Activated naive CD4-positive, alpha-beta T cell treated with anti-CD3 and anti-CD28 coated beads, Interleukin-2, amount 10 ng/mL, durations not matched to agents 7 days and 5 days (primary cell): Measurements from ENCODE around the gene CPA2.

Experiments
- CTCF ChIA-PET: fragments of 350-600 bp; sonication (Branson Sonifier 250); formaldehyde crosslinking; loops from one replicate; lab custom pipeline; 2021; ENCODE audit warnings: antibody characterized with exemption; lab: Charles Lee
- DNase-seq: peaks from one replicate; pipeline ENCODE4 v3.0.0-alpha.2; 2020
- H3K27ac Mint-ChIP-seq: one replicate; pipeline ENCODE4 v1.8.0; 2021; ENCODE audit warnings: mild to moderate bottlenecking, moderate library complexity, mixed read lengths
- H3K27me3 Mint-ChIP-seq: one replicate; pipeline ENCODE4 v1.8.0; 2021; ENCODE audit warnings: mild to moderate bottlenecking, mixed read lengths
- H3K36me3 Mint-ChIP-seq: one replicate; pipeline ENCODE4 v1.8.0; 2021; ENCODE audit warnings: mixed read lengths
- H3K4me1 Mint-ChIP-seq: one replicate; pipeline ENCODE4 v1.8.0; 2021; ENCODE audit warnings: mixed read lengths
- H3K4me3 Mint-ChIP-seq: one replicate; pipeline ENCODE4 v1.8.0; 2021; ENCODE audit warnings: mild to moderate bottlenecking, moderate library complexity, mixed read lengths
- H3K9me3 Mint-ChIP-seq: one replicate; pipeline ENCODE4 v1.8.0; 2021; ENCODE audit warnings: mixed read lengths

The CPA2 gene

GRCh38 chr7:130279906-130280305, 13.2 kb downstream of the CPA2 start:
- CTCF ChIA-PET: interaction anchor here (1.0 to 1.2 kb wide), 2 partner anchors 36 to 140 kb away, joined by 3 read pairs; no protein-coding TSS in a partner anchor
- DNase-seq: no peak
- H3K9me3 Mint-ChIP-seq: no peaks in the 10 kb centered on the region
- no peak overlapping the region for H3K4me3 Mint-ChIP-seq
- H3K36me3 Mint-ChIP-seq: no peaks in the 10 kb centered on the region
- peaks cover 5% of the 10 kb centered on the region for H3K4me1 Mint-ChIP-seq
- no peak overlapping the region for H3K27ac Mint-ChIP-seq
- H3K27me3 Mint-ChIP-seq: peaks cover 8% of the 10 kb centered on the region

DNA sequence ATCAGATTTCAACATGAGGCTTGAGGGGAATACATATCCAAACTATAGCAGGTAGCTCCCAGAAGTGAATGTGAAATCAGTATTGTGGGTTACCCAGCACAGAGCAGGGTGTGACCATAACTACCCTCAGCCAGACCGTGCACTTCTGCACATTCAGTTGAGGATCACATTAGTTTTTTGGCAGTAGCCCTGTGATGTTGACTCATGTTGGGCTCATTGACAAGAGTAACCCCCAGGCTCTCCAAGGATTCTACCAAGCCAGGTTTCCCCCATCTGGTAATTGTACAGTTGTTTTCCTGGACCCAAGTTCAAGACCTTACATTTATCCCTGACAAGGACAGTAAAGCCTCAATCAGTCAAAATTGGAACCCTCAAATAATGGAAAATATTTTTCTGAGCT, 14.6 kb downstream of the CPA2 start:
- CTCF ChIA-PET: interaction anchor here (1.2 kb wide), 1 partner anchor 38 kb away, joined by 3 read pairs; no protein-coding TSS in a partner anchor
- H3K36me3 Mint-ChIP-seq: no peaks in the 10 kb centered on the region
- no peak for DNase-seq
- H3K4me1 Mint-ChIP-seq: peaks cover 5% of the 10 kb centered on the region
- no peak overlapping the region for H3K4me3 Mint-ChIP-seq
- no peak overlapping the region for H3K27ac Mint-ChIP-seq
- peaks cover 4% of the 10 kb centered on the region for H3K27me3 Mint-ChIP-seq
- H3K9me3 Mint-ChIP-seq: no peaks in the 10 kb centered on the region

DNA sequence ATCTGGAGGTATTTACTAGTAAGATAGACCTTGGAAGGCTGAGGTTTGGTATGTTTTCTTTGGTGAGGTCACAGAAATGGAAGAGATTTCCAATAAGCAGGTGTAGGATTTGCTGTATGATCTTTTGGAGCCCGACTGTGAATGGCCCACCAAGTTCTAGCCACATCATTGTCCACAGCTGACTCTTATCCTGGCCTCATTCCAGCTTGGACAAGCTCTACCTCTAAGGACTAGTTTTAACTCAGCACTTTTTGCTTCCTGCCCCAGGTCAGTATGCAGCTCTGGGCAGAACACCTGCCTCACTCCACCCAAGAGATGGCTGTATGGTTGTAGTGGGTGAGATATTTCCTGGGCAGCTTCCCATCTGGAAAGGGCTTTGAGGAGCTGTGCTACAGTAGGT, 20.2 kb downstream of the CPA2 start:
- no peak overlapping the region for H3K27ac Mint-ChIP-seq
- peaks cover 4% of the 10 kb centered on the region for H3K27me3 Mint-ChIP-seq
- H3K36me3 Mint-ChIP-seq: no peaks in the 10 kb centered on the region
- no peak for DNase-seq
- H3K4me3 Mint-ChIP-seq: no peak overlapping the region
- no peaks in the 10 kb centered on the region for H3K4me1 Mint-ChIP-seq
- CTCF ChIA-PET: no interaction called here
- H3K9me3 Mint-ChIP-seq: no peaks in the 10 kb centered on the region

DNA sequence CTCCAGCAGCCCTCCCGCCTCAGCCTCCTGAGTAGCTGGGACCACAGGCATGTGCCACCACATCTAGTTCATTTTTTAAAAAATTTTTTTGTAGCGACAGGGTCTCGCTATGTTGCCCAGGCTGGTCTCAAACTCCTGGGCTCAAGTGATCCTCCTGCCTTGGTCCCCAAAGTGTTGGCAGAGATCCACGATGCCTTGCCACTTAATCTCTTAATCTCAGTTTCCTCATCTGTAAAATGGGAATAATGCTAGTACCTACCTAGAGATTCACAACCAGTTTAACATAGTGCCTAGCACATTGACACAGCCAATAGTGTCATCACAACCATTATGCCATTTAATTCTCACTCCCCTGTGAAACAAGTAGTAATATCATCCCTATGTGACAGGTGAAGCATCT, 21.5 kb downstream of the CPA2 start:
- no peaks in the 10 kb centered on the region for H3K36me3 Mint-ChIP-seq
- CTCF ChIA-PET: no interaction called here
- H3K27me3 Mint-ChIP-seq: no peaks in the 10 kb centered on the region
- DNase-seq: no peak
- H3K27ac Mint-ChIP-seq: no peak overlapping the region
- H3K4me3 Mint-ChIP-seq: no peak overlapping the region
- no peaks in the 10 kb centered on the region for H3K9me3 Mint-ChIP-seq
- H3K4me1 Mint-ChIP-seq: no peaks in the 10 kb centered on the region

- DNase-seq: no peak
- CTCF ChIA-PET: no interaction called here
- no peak overlapping the region for H3K4me3 Mint-ChIP-seq
Observed at GRCh38 chr7:130288829-130289228, 22.2 kb downstream of the CPA2 start.

GRCh38 chr7:130289478-130289877, 22.8 kb downstream of the CPA2 start:
- no peaks in the 10 kb centered on the region for H3K27me3 Mint-ChIP-seq
- no peaks in the 10 kb centered on the region for H3K4me1 Mint-ChIP-seq
- CTCF ChIA-PET: no interaction called here
- H3K4me3 Mint-ChIP-seq: no peak overlapping the region
- no peak for DNase-seq
- H3K9me3 Mint-ChIP-seq: peaks cover 4% of the 10 kb centered on the region
- no peak overlapping the region for H3K27ac Mint-ChIP-seq
- H3K36me3 Mint-ChIP-seq: no peaks in the 10 kb centered on the region

More at GRCh38 chr7:130288829-130289228, 22.2 kb downstream of the CPA2 start:
- no peak overlapping the region for H3K27ac Mint-ChIP-seq
- H3K9me3 Mint-ChIP-seq: peaks cover 2% of the 10 kb centered on the region
- H3K36me3 Mint-ChIP-seq: no peaks in the 10 kb centered on the region
- no peaks in the 10 kb centered on the region for H3K4me1 Mint-ChIP-seq
- no peaks in the 10 kb centered on the region for H3K27me3 Mint-ChIP-seq

- H3K9me3 Mint-ChIP-seq: peaks cover 7% of the 10 kb centered on the region
- DNase-seq: no peak
- no peaks in the 10 kb centered on the region for H3K4me1 Mint-ChIP-seq
Observed at GRCh38 chr7:130290745-130291144, 24.1 kb downstream of the CPA2 start.

GRCh38 chr7:130292682-130293257, 26.1 kb downstream of the CPA2 start, which contains the start of gene CPA4:
Gene CPA4, plus strand, starts transcription at chr7:130293161. Its CDS starts 20 bp downstream, at chr7:130293181.
- Mint-ChIP-seq H3K4me1 (no peaks in the 10 kb centered on the region), H3K27ac (no peak within 1 kb of the TSS), H3K27me3 (no peaks in the 10 kb centered on the region), H3K36me3 (no peaks in the 10 kb centered on the region), H3K4me3 (no peak within 1 kb of the TSS), H3K9me3 (peaks cover 7% of the 10 kb centered on the region)
- no peak for DNase-seq
- CTCF ChIA-PET: no interaction called here

More at GRCh38 chr7:130290745-130291144, 24.1 kb downstream of the CPA2 start:
- no peak overlapping the region for H3K27ac Mint-ChIP-seq
- CTCF ChIA-PET: no interaction called here
- H3K4me3 Mint-ChIP-seq: no peak overlapping the region
- no peaks in the 10 kb centered on the region for H3K36me3 Mint-ChIP-seq
- H3K27me3 Mint-ChIP-seq: no peaks in the 10 kb centered on the region

DNA sequence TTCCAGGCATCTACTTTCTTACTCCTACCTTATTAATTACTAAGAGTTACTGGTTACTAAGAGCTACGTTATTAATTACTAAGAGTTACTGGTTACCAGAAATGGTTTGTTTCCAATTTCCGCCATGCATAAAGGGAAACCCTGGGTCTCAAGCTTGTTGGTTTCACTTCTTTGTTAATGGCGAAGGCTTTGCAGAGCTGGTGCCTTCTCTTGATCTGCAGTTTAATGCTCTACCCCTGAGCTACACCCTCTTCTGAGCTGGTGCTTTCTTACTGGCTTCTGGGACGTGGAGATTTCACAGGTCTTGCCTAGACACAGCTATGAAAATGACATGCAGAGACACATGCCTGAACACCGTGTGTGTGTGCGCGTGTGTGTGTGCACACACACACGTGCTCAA, 26.9 kb downstream of the CPA2 start:
- H3K27me3 Mint-ChIP-seq: no peaks in the 10 kb centered on the region
- H3K27ac Mint-ChIP-seq: no peak overlapping the region
- H3K4me1 Mint-ChIP-seq: no peaks in the 10 kb centered on the region
- no peak for DNase-seq
- CTCF ChIA-PET: no interaction called here
- H3K4me3 Mint-ChIP-seq: no peak overlapping the region
- H3K9me3 Mint-ChIP-seq: peaks cover 7% of the 10 kb centered on the region
- H3K36me3 Mint-ChIP-seq: no peaks in the 10 kb centered on the region

GRCh38 chr7:130294314-130294713, 27.7 kb downstream of the CPA2 start:
- H3K9me3 Mint-ChIP-seq: peaks cover 7% of the 10 kb centered on the region
- no peak for DNase-seq
- no peak overlapping the region for H3K27ac Mint-ChIP-seq

DNA sequence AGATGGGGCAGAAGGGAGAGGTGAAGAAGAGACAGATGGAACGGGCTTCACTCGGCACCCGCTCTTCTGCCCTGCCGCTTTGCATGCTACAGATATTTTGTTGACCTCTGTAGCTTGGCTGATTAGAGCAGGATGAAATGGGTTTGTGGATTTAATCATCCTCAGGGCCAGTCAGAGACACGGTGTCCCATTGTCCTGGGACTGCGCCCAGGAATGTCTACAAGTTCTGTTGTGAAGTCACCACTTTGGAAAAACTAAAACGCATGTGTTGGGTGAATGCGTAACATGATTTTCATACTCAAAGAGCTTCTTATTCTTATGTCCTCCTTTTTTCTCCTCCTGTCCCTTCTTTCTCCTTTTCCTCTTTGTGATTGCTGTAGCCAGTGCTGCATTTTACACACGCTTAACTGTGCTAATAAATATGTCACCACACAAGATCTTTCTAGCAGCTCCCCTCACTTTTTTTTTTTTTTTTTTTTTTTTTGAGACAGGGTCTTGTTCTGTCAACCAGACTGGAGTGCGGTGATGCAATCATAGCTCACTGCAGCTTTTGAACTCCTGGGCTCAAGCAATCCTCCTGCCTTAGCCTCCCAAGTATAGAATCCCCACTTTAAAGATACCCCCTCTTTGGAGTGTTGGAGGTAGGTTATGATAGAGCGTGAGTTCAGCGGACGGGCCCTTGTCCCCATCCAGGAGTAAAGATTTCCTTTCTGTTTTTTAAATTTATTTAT, 29.7 kb downstream of the CPA2 start:
- Mint-ChIP-seq H3K4me3 (no peak overlapping the region), H3K27me3 (no peaks in the 10 kb centered on the region), H3K36me3 (no peaks in the 10 kb centered on the region), H3K27ac (no peak overlapping the region), H3K9me3 (peaks cover 7% of the 10 kb centered on the region), H3K4me1 (no peaks in the 10 kb centered on the region)
- CTCF ChIA-PET: no interaction called here
- no peak for DNase-seq

More at GRCh38 chr7:130294314-130294713, 27.7 kb downstream of the CPA2 start:
- no peak overlapping the region for H3K4me3 Mint-ChIP-seq
- no peaks in the 10 kb centered on the region for H3K36me3 Mint-ChIP-seq
- H3K27me3 Mint-ChIP-seq: no peaks in the 10 kb centered on the region
- no peaks in the 10 kb centered on the region for H3K4me1 Mint-ChIP-seq
- CTCF ChIA-PET: no interaction called here

DNA sequence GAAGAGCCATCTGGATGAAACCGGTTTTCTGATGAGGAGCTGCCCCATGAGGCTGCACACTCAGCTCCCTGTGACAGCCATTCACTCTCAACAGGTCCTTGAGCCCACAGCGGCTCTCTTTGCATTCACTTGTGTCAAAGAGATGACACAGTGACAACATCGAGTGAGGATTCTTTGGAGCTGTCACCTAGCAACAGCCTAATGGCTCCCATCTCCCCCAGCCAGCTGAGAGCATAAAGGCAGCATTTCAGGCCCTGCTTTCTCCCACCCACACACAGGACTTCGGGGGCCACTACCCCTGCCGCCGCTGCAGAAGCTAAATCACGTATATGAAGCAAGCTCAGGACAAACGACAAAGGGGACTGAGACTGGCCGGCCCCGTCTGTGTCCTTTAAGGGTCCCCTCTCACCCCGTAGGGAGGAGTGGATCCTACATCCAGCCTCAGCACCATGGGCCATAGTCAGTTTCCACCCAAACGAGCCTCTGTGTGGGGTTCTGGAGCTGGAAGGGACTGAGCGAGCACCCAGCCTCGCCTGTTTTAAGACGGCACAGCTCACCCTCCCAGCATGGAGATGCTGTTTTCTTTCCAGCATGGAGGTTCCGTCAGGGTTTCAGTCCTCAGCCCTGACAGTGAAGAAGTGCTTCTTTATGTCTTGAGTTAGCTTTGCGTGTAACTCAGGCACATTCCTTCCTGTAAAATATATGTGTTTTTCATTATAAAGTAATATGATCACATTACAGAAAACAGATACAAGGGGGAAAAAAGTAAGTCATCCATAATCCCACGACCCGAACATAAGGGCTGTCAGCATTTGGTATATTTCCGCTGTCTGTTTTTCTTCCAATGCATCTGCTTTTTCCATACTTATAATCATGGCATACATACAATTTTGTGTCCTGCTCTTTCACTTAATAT, 31.2 kb downstream of the CPA2 start:
- CTCF ChIA-PET: no interaction called here
- Mint-ChIP-seq H3K4me3 (no peak overlapping the region), H3K4me1 (no peaks in the 10 kb centered on the region), H3K36me3 (no peaks in the 10 kb centered on the region), H3K9me3 (peaks cover 7% of the 10 kb centered on the region), H3K27ac (no peak overlapping the region), H3K27me3 (peaks cover 3% of the 10 kb centered on the region)
- no peak for DNase-seq

DNA sequence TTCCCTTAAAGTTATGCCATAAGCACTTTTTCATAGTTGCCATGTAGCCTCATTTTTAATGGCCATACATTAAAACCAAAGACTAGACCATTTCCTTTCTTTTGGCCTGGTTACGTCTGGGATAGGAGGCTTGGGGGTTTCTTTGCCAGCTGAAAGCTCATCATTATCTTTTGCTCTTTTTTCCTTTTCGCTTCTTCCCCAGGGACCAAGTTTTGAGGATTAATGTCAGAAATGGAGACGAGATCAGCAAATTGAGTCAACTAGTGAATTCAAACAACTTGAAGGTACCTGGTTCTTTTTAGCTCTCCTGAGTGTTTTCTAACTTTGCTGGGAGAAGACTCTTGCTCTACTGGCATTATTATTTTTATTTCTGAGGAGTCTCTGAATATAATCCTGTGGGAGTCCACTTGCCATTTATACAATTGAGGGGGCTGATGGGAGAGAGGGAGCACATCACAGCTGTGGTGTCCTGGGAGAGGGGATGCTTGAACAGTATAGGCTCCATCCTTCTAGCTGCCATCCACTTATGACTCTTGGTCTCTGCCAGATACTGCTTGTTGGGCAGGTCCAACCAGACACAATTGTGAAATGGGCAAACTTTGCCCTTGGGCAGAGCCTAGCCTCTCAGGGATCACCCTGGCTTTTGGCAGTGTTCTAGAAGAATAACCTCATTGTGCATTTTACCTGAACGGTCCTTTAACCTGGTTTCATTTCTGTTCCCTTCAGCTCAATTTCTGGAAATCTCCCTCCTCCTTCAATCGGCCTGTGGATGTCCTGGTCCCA, 32.1 kb downstream of the CPA2 start:
- Mint-ChIP-seq H3K4me1 (no peaks in the 10 kb centered on the region), H3K27me3 (peaks cover 3% of the 10 kb centered on the region), H3K36me3 (no peaks in the 10 kb centered on the region), H3K9me3 (peaks cover 5% of the 10 kb centered on the region), H3K27ac (no peak overlapping the region), H3K4me3 (no peak overlapping the region)
- DNase-seq: no peak
- CTCF ChIA-PET: no interaction called here

- no peak overlapping the region for H3K4me3 Mint-ChIP-seq
- no peaks in the 10 kb centered on the region for H3K4me1 Mint-ChIP-seq
- no peak for DNase-seq
- CTCF ChIA-PET: no interaction called here
- no peak overlapping the region for H3K27ac Mint-ChIP-seq
- no peaks in the 10 kb centered on the region for H3K36me3 Mint-ChIP-seq
- peaks cover 3% of the 10 kb centered on the region for H3K27me3 Mint-ChIP-seq
- H3K9me3 Mint-ChIP-seq: peaks cover 2% of the 10 kb centered on the region
Observed at GRCh38 chr7:130299866-130300265, 33.2 kb downstream of the CPA2 start.
